ENCODE measurements around the gene SYNC.
"Not testable (repeated sequence)": the region's sequence is repeated elsewhere in the genome, so short reads cannot be mapped to it uniquely, and the experiment has no call there.

DNA sequence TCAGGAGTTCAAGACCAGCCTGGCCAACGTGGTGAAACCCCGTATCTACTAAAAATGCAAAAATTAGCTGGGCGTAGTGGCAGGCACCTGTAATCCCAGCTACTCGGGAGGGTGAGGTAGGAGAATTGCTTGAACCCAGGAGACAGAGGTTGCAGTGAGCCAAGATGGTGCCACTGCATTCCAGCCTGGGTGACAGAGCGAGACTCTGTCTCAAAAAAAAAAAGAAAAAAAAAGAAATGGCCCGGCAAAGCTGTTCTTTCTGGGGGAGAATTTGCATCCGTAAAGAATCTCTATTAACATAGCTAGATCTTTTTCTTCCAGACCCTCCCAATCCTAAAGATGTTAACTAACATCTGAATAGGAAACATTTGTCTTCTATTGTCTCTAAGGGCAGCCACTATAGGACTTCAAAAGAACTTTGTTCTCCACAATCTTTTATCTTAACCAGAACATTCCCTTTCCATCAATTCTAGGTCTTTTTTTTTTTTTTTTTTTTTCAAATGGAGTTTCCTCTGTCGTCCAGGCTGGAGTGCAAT is 60.2 kb downstream of the SYNC start:
- TF ChIP-seq, protein P1, sequence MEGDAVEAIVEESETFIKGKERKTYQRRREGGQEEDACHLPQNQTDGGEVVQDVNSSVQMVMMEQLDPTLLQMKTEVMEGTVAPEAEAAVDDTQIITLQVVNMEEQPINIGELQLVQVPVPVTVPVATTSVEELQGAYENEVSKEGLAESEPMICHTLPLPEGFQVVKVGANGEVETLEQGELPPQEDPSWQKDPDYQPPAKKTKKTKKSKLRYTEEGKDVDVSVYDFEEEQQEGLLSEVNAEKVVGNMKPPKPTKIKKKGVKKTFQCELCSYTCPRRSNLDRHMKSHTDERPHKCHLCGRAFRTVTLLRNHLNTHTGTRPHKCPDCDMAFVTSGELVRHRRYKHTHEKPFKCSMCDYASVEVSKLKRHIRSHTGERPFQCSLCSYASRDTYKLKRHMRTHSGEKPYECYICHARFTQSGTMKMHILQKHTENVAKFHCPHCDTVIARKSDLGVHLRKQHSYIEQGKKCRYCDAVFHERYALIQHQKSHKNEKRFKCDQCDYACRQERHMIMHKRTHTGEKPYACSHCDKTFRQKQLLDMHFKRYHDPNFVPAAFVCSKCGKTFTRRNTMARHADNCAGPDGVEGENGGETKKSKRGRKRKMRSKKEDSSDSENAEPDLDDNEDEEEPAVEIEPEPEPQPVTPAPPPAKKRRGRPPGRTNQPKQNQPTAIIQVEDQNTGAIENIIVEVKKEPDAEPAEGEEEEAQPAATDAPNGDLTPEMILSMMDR (conservative IDR thresholded peaks at IDR 0.05 in 1 of 2, IDR thresholded peaks at IDR 0.05 in 1 of 2; ENCODE audit: low read depth in 1 of 2, low read length in 2 of 2): not testable (repeated sequence)
- not testable (repeated sequence) for TF ChIP-seq EZH2 (IDR thresholded peaks at IDR 0.05; ENCODE audit: low read length, missing control alignments)
